H9 (cell line): ENCODE measurements around the gene PLIN3. TPM values are rescaled to one million over a fixed set of nuclear protein-coding genes. Genes with fewer than 3 reads are reported as not detected.
A peak's percentile ranks its signal among the peaks of the same experiment; 100 is the strongest.

Experiments
- DNase-seq: peaks from one replicate; pipeline ENCODE4 v3.0.0-alpha.2; 2017
- H2AFZ ChIP-seq: one replicate; pipeline ENCODE4 v1.6.1; 2013; ENCODE audit warnings: mild to moderate bottlenecking, low read length, control low read depth, moderate library complexity
- H2AK5ac ChIP-seq: 2 replicates; pipeline ENCODE4 v1.6.1; 2013; ENCODE audit warnings: low read length, control low read depth, mixed read lengths; ENCODE audit not compliant: insufficient read length
- H2BK120ac ChIP-seq: one replicate; pipeline ENCODE4 v1.6.1; 2013; ENCODE audit warnings: low read depth, mild to moderate bottlenecking, low read length, control low read depth, inconsistent platforms; ENCODE audit not compliant: poor library complexity, severe bottlenecking
- H2BK12ac ChIP-seq: 2 replicates; pipeline ENCODE4 v1.6.1; 2013; ENCODE audit warnings: low read length, control low read depth, mixed read lengths, low read depth; ENCODE audit not compliant: insufficient read length
- H2BK15ac ChIP-seq: 2 replicates; pipeline ENCODE4 v1.6.1; 2013; ENCODE audit warnings: low read depth, low read length, control low read depth
- H2BK20ac ChIP-seq: one replicate; pipeline ENCODE4 v1.6.1; 2013; ENCODE audit warnings: low read depth, mild to moderate bottlenecking, low read length, control low read depth, inconsistent platforms; ENCODE audit not compliant: poor library complexity, severe bottlenecking
- H2BK5ac ChIP-seq: 2 replicates; pipeline ENCODE4 v1.6.1; 2013; ENCODE audit warnings: low read length, control low read depth, mixed read lengths; ENCODE audit not compliant: insufficient read length
- H3K14ac ChIP-seq: 2 replicates; pipeline ENCODE4 v1.6.1; 2013; ENCODE audit warnings: low read length, control low read depth; ENCODE audit not compliant: insufficient read depth
- H3K18ac ChIP-seq: 2 replicates; pipeline ENCODE4 v1.6.1; 2013; ENCODE audit warnings: low read depth, mild to moderate bottlenecking, mixed read lengths, low read length, control low read depth; ENCODE audit not compliant: insufficient read length
- H3K23ac ChIP-seq: 2 replicates; pipeline ENCODE4 v1.6.1; 2013; ENCODE audit warnings: low read length, control low read depth, mixed read lengths, low read depth; ENCODE audit not compliant: insufficient read length
- H3K23me2 ChIP-seq: 2 replicates; pipeline ENCODE4 v1.6.1; 2013; ENCODE audit warnings: low read depth, mild to moderate bottlenecking, mixed read lengths, low read length, control low read depth; ENCODE audit not compliant: insufficient read length, poor library complexity, severe bottlenecking
- H3K27ac ChIP-seq: 2 replicates; pipeline ENCODE4 v1.5.1; 2013; ENCODE audit warnings: low read length, control low read depth, mixed read lengths, low read depth; ENCODE audit not compliant: insufficient read length
- H3K27me3 ChIP-seq: 2 replicates; pipeline ENCODE4 v1.6.1; 2013; ENCODE audit warnings: low read length, control low read depth, inconsistent platforms; ENCODE audit not compliant: insufficient read depth
- H3K4ac ChIP-seq: 2 replicates; pipeline ENCODE4 v1.6.1; 2013; ENCODE audit warnings: low read depth, mild to moderate bottlenecking, control low read depth, inconsistent platforms, low read length, moderate library complexity
- H3K4me1 ChIP-seq: 2 replicates; pipeline ENCODE4 v1.6.1; 2013; ENCODE audit warnings: low read length, control low read depth, inconsistent platforms; ENCODE audit not compliant: insufficient read depth
- H3K4me2 ChIP-seq: 2 replicates; pipeline ENCODE4 v1.6.1; 2013; ENCODE audit warnings: low read length, control low read depth, mixed read lengths; ENCODE audit not compliant: insufficient read length, insufficient read depth
- H3K56ac ChIP-seq: 2 replicates; pipeline ENCODE4 v1.6.1; 2013; ENCODE audit warnings: low read depth, mild to moderate bottlenecking, mixed read lengths, low read length, control low read depth; ENCODE audit not compliant: insufficient read length
- H3K79me1 ChIP-seq: 2 replicates; pipeline ENCODE4 v1.6.1; 2013; ENCODE audit warnings: low read depth, mild to moderate bottlenecking, moderate library complexity, low read length, control low read depth, inconsistent platforms; ENCODE audit not compliant: insufficient read depth, poor library complexity, severe bottlenecking
- H3K79me2 ChIP-seq: 2 replicates; pipeline ENCODE4 v1.6.1; 2013; ENCODE audit warnings: low read length, control low read depth, inconsistent platforms; ENCODE audit not compliant: insufficient read depth
- H3K9ac ChIP-seq: 2 replicates; pipeline ENCODE4 v1.6.1; 2013; ENCODE audit warnings: low read length, control low read depth, mixed read lengths; ENCODE audit not compliant: insufficient read length; ENCODE audit errors: extremely low read depth
- H3K9me3 ChIP-seq: one replicate; pipeline ENCODE4 v1.6.1; 2013; ENCODE audit warnings: low read depth, low read length, inconsistent platforms; ENCODE audit not compliant: control insufficient read depth
- H3T11ph ChIP-seq: one replicate; pipeline ENCODE4 v1.6.1; 2013; ENCODE audit warnings: mild to moderate bottlenecking, low read length, control low read depth, inconsistent platforms
- H4K20me1 ChIP-seq: one replicate; pipeline ENCODE4 v1.6.1; 2013; ENCODE audit not compliant: control insufficient read depth, insufficient read length, insufficient read depth
- H4K5ac ChIP-seq: 2 replicates; pipeline ENCODE4 v1.6.1; 2013; ENCODE audit warnings: low read depth, mild to moderate bottlenecking, mixed read lengths, low read length, control low read depth; ENCODE audit not compliant: insufficient read length
- H4K8ac ChIP-seq: replicated peaks from 2 replicates; pipeline ENCODE4 v1.6.1; 2013; ENCODE audit warnings: low read length, control low read depth, mixed read lengths, low read depth; ENCODE audit not compliant: insufficient read length
- H4K91ac ChIP-seq: 2 replicates; pipeline ENCODE4 v1.6.1; 2013; ENCODE audit warnings: low read depth, mild to moderate bottlenecking, moderate library complexity, mixed read lengths, low read length, control low read depth; ENCODE audit not compliant: insufficient read length
- H3K27ac Mint-ChIP-seq, 3 experiments: 2 replicates in 2 of 3; 3 replicates in 1 of 3; pipeline ENCODE4 v1.8.0; 2020 to 2021; ENCODE audit warnings: mixed read lengths in 3 of 3, mild to moderate bottlenecking in 1 of 3, moderate library complexity in 1 of 3
- H3K27me3 Mint-ChIP-seq: 2 replicates; pipeline ENCODE4 v1.8.0; 2021; ENCODE audit warnings: low read depth, mild to moderate bottlenecking, moderate library complexity, mixed read lengths
- H3K36me3 Mint-ChIP-seq, 3 experiments: 2 replicates in 2 of 3; 3 replicates in 1 of 3; pipeline ENCODE4 v1.8.0; 2020 to 2021; ENCODE audit warnings: low read depth in 3 of 3, mixed read lengths in 3 of 3; ENCODE audit not compliant: insufficient read depth in 1 of 3
- H3K4me1 Mint-ChIP-seq, 2 experiments: 2 replicates each; pipeline ENCODE4 v1.8.0; 2020; ENCODE audit warnings: mixed read lengths in 2 of 2
- H3K4me3 Mint-ChIP-seq, 2 experiments: 2 replicates in 1 of 2; 3 replicates in 1 of 2; pipeline ENCODE4 v1.8.0; 2020 to 2021; ENCODE audit warnings: mild to moderate bottlenecking in 2 of 2, mixed read lengths in 2 of 2, moderate library complexity in 1 of 2
- H3K9me3 Mint-ChIP-seq, 2 experiments: 2 replicates in 1 of 2; 3 replicates in 1 of 2; pipeline ENCODE4 v1.8.0; 2020; ENCODE audit warnings: mild to moderate bottlenecking in 2 of 2, mixed read lengths in 2 of 2, moderate library complexity in 1 of 2
- CTCF ChIP-seq: fragments of 200-600 bp; sonication (generic); conservative IDR thresholded peaks from 3 replicates; pipeline ENCODE4 v1.8.0; 2021; ENCODE audit warnings: antibody characterized with exemption, mild to moderate bottlenecking
- WGBS: extraction: QIAGEN DNeasy Blood & Tissue Kit; methylation state at CpG from one replicate; pipeline ENCODE4 v1.1.7; 2013; ENCODE audit warnings: missing lambda C conversion rate, low lambda C conversion rate, mixed read lengths; ENCODE audit not compliant: insufficient read length; ENCODE audit errors: extremely low coverage; 5-methylcytosine and 5-hydroxymethylcytosine counted together
- total RNA-seq: library from RNA; stranded (reverse); gene quantifications from 2 replicates; pipeline ENCODE4 v1.2.1, GENCODE V29; 2021

PLIN3 gene
- total RNA-seq, 1 experiment from 2014 or later = 61.8 TPM

GRCh38 chr19:4909156-4909896 lies 41.9 kb upstream of the PLIN3 start, which contains the start of gene UHRF1:
Gene UHRF1, plus strand, starts transcription at chr19:4909501. Its CDS starts 1,385 bp downstream, at chr19:4910886.
- no peaks in the 10 kb centered on the region for H3K27me3 ChIP-seq

More at GRCh38 chr19:4909156-4909896, 41.9 kb upstream of the PLIN3 start, which contains the start of gene UHRF1:
- Histone ChIP-seq H3K4ac (no peak within 1 kb of the TSS), H4K5ac (no peak within 1 kb of the TSS), H2BK15ac (no peak within 1 kb of the TSS), H3K14ac (peak within 1 kb of the TSS; percentile 73), H3K18ac (peak within 1 kb of the TSS; percentile 51), H2AFZ (no peak within 1 kb of the TSS), H3K56ac (no peak within 1 kb of the TSS), H4K91ac (no peak within 1 kb of the TSS), H3K23me2 (peaks cover 7% of the 10 kb centered on the region), H3K27ac (no peak within 1 kb of the TSS), H3K9ac (peak within 1 kb of the TSS; percentile 63), H3K79me1 (no peaks in the 10 kb centered on the region), H2BK120ac (no peak within 1 kb of the TSS), H3T11ph (no peak within 1 kb of the TSS), H4K8ac (no peak within 1 kb of the TSS), H3K4me1 (no peaks in the 10 kb centered on the region; the same call in 1 of the 2 replicates), H2AK5ac (no peak within 1 kb of the TSS), H3K4me2 (peak within 1 kb of the TSS; percentile 74), H3K23ac (no peak within 1 kb of the TSS), H3K9me3 (no peaks in the 10 kb centered on the region), H2BK12ac (no peak within 1 kb of the TSS), H3K79me2 (peaks cover 11% of the 10 kb centered on the region; the same call in 1 of the 2 replicates), H4K20me1 (no peaks in the 10 kb centered on the region), H2BK20ac (no peak within 1 kb of the TSS), H2BK5ac (no peak within 1 kb of the TSS)
- no peak for TF ChIP-seq CTCF
- peak; percentile 41 for DNase-seq
- H3K36me3 Mint-ChIP-seq = peaks cover 7 to 40% (median 31%) of the 10 kb centered on the region in 3 experiments; a peak in 6 of 7 replicates
- H3K4me1 Mint-ChIP-seq = peaks cover 29 to 31% of the 10 kb centered on the region in 2 experiments
- no peaks in the 10 kb centered on the region; a peak in 1 of 5 replicates for H3K9me3 Mint-ChIP-seq
- H3K4me3 Mint-ChIP-seq = peak within 1 kb of the TSS; percentile 79 to 89
- no CpG with 5 or more reads among the region's 89 CpGs for WGBS
- H3K27me3 Mint-ChIP-seq = peaks cover 30% of the 10 kb centered on the region
- H3K27ac Mint-ChIP-seq = peak within 1 kb of the TSS in 1 of 3 experiments; percentile 87; a peak in 1 of 7 replicates
